ENCODE measurements around the gene POU2F2. TPM values are rescaled to one million over a fixed set of nuclear protein-coding genes. Genes with fewer than 3 reads are reported as not detected.

The POU2F2 gene
- total and polyA plus RNA-seq, 12 donors: 0.72 to 17.2 (median 3.1) TPM

DNA sequence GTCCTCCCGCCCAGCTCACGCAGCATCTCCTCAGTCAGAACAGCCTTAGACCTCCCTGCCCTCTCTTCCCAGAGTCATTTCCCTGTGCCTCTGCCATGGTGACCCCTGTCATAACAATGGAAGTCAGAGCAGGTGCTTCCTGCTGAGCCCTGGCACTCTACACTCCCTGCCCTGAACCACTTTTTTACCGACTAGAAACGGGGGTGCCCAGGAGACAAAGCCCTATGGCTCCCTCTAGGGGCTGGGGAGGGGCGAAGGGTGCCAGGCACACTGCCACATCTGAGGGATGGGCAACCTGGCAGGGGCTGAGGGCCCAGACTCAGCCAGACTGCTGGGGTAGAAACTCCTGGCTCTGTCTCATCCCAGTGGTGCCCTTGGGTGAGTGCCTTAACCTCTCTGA lies 39.9 kb downstream of the POU2F2 start:
- intact Hi-C loops (cut with DNase I): no loop called here
- TF ChIP-seq POLR2A (IDR thresholded peaks at IDR 0.05): no peak
- TF ChIP-seq, protein P1, sequence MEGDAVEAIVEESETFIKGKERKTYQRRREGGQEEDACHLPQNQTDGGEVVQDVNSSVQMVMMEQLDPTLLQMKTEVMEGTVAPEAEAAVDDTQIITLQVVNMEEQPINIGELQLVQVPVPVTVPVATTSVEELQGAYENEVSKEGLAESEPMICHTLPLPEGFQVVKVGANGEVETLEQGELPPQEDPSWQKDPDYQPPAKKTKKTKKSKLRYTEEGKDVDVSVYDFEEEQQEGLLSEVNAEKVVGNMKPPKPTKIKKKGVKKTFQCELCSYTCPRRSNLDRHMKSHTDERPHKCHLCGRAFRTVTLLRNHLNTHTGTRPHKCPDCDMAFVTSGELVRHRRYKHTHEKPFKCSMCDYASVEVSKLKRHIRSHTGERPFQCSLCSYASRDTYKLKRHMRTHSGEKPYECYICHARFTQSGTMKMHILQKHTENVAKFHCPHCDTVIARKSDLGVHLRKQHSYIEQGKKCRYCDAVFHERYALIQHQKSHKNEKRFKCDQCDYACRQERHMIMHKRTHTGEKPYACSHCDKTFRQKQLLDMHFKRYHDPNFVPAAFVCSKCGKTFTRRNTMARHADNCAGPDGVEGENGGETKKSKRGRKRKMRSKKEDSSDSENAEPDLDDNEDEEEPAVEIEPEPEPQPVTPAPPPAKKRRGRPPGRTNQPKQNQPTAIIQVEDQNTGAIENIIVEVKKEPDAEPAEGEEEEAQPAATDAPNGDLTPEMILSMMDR (IDR thresholded peaks at IDR 0.05): peak; percentile 8 to 34 (median 22)
- peak in 2 of 7 donors; percentile 31 to 37 for DNase-seq

DNA sequence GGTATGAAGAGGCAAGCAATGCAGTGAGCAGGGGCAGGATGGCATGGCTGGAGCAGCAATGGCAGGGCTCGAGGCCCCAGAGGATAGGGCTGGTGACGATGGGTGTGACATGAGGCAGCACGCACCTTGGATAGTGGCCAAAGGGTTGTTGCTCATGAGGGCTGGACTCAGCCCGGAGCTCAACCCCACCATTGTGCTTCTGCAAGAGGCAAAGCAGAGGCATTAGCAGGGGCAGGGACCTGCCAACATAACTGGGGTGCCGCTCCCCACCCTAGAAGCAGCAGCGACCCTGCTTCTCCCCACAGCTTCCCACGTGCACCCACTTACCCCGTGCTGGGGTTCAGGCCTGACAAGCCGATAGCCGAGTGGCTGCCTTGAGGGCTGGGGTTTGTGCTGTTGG lies 40.5 kb downstream of the POU2F2 start:
- no peaks in the 10 kb centered on the region for H3K9me3 ChIP-seq (replicated peaks in 1 of 3)
- no peaks in the 10 kb centered on the region for H3K4me1 ChIP-seq (replicated peaks in 1 of 2)
- H3K36me3 ChIP-seq (replicated peaks in 1 of 2): no peaks in the 10 kb centered on the region
- no peak overlapping the region for H3K4me3 ChIP-seq
- no peak overlapping the region for H3K27ac ChIP-seq
- 55 to 57% methylated on average over 10 of the region's 10 CpGs; no CpG with 5 or more reads in 2 of the 4 donors for WGBS, 4 donors
- TF ChIP-seq POLR2A (IDR thresholded peaks at IDR 0.05): no peak
- TF ChIP-seq, protein P1 (IDR thresholded peaks at IDR 0.05): no peak
- peaks cover 4% of the 10 kb centered on the region for H3K27me3 ChIP-seq
- DNase-seq: peak in 6 of 7 donors; percentile 36 to 71 (median 52)
- intact Hi-C loops (cut with DNase I): no loop called here

More for the DNA sequence above, 39.9 kb downstream of the POU2F2 start:
- H3K9me3 ChIP-seq (replicated peaks in 1 of 3): no peaks in the 10 kb centered on the region
- peaks cover 4% of the 10 kb centered on the region for H3K27me3 ChIP-seq
- H3K4me3 ChIP-seq: no peak overlapping the region
- H3K4me1 ChIP-seq (replicated peaks in 1 of 2): no peaks in the 10 kb centered on the region
- 29 to 44% (median 35%) methylated on average over 5 of the region's 5 CpGs for WGBS, 4 donors
- no peak overlapping the region for H3K27ac ChIP-seq
- H3K36me3 ChIP-seq (replicated peaks in 1 of 2): no peaks in the 10 kb centered on the region

DNA sequence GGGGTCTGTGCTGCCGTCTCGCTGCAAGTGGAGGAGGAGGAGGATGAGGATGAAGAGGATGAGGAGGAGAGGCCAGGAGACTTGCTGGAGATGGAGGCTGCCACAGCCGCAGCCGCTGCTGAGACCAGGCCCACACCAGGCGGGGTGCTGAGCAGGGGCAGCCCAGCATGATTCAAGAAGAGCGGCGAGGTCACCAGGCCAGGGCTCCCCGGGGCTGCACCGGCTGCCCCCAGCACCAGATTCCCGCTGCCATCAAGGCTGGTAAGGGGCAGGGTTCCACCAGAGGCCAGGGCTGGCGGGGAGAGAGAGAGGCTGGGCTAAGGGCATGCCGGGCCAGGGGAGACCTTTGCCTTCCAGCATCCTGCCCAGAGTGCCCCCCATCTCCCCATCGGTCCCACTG lies 40.9 kb downstream of the POU2F2 start:
- WGBS, 4 donors: 80 to 89% (median 84%) methylated on average over 8 to 13 of the region's 13 CpGs
- no peak overlapping the region for H3K27ac ChIP-seq
- DNase-seq: no peak
- H3K9me3 ChIP-seq (replicated peaks in 1 of 3): no peaks in the 10 kb centered on the region
- H3K4me3 ChIP-seq: no peak overlapping the region
- peaks cover under 1% of the 10 kb centered on the region for H3K27me3 ChIP-seq
- TF ChIP-seq, protein P1 (IDR thresholded peaks at IDR 0.05): no peak
- no peak for TF ChIP-seq POLR2A (IDR thresholded peaks at IDR 0.05)
- no peaks in the 10 kb centered on the region for H3K36me3 ChIP-seq (replicated peaks in 1 of 2)
- H3K4me1 ChIP-seq (replicated peaks in 1 of 2): no peaks in the 10 kb centered on the region
- intact Hi-C loops (cut with DNase I): no loop called here

DNA sequence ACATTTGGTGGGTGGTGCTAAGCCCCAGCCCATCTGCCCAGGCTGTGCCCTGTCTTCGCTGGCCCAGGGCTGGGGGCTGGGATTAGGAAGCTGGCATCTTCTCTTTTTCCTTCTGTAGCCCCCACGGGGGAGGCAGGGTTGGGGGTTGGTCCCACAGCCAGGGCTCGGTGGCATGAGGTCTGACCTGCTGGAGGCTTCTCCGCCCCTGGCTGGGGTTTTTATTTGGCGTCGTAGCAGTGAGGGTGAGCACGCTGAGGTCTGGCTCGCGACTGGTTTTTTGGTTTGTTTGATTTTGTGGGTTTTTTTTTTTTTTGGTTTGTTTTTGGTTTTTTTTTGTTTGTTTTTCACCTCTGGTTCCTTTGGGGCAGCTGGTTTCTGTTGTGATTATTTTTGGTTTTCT lies 41.6 kb downstream of the POU2F2 start:
- intact Hi-C loops (cut with DNase I): no loop called here
- Histone ChIP-seq H3K4me1 (replicated peaks in 1 of 2) (no peaks in the 10 kb centered on the region), H3K4me3 (no peak overlapping the region), H3K9me3 (replicated peaks in 1 of 3) (no peaks in the 10 kb centered on the region), H3K27me3 (no peaks in the 10 kb centered on the region), H3K36me3 (replicated peaks in 1 of 2) (no peaks in the 10 kb centered on the region), H3K27ac (no peak overlapping the region)
- DNase-seq: no peak
- TF ChIP-seq POLR2A (IDR thresholded peaks at IDR 0.05): no peak
- TF ChIP-seq, protein P1 (IDR thresholded peaks at IDR 0.05): no peak
- 71 to 80% (median 77%) methylated on average over 9 of the region's 9 CpGs for WGBS, 4 donors

Measured in adrenal gland (tissue), 12 donors.